CD14-positive monocyte (primary cell): ENCODE data around the gene SLC26A1. TPM values are rescaled to one million over a fixed set of nuclear protein-coding genes. Genes with fewer than 3 reads are reported as not detected.
"Not testable (repeated sequence)": the region's sequence is repeated elsewhere in the genome, so short reads cannot be mapped to it uniquely, and the experiment has no call there.

Experiments used
- DNase-seq, 3 donors: peaks; one replicate each; pipeline ENCODE4 v3.0.0-alpha.2; 2011 to 2022
- H2AFZ ChIP-seq: 2 replicates; pipeline ENCODE4 v1.6.0; 2012; ENCODE audit warnings: mild to moderate bottlenecking, low read depth, low read length, inconsistent platforms; ENCODE audit not compliant: insufficient read depth, poor library complexity, severe bottlenecking
- H3K27ac ChIP-seq, 2 donors: 1 replicate in 1 of 2; 2 replicates in 1 of 2; pipeline ENCODE4 v1.5.1; 2012 to 2013; ENCODE audit warnings: low read length in 2 of 2, control low read depth in 1 of 2, inconsistent platforms in 1 of 2, low read depth in 1 of 2, mild to moderate bottlenecking in 1 of 2
- H3K27me3 ChIP-seq, 2 donors: one replicate each; pipeline versions ENCODE4 v1.6.0 to v1.6.1; 2011 to 2013; ENCODE audit warnings: low read length in 2 of 2; ENCODE audit not compliant: control insufficient read depth in 2 of 2, insufficient read depth in 2 of 2
- H3K36me3 ChIP-seq, 2 donors: replicated peaks in 1 of 2; 1 replicate in 1 of 2; 2 replicates in 1 of 2; pipeline versions ENCODE4 v1.5.1 to v1.6.1; 2012 to 2013; ENCODE audit warnings: low read length in 2 of 2, control low read depth in 1 of 2, inconsistent platforms in 1 of 2, mild to moderate bottlenecking in 1 of 2; ENCODE audit not compliant: insufficient read depth in 2 of 2, control insufficient read depth in 1 of 2
- H3K4me1 ChIP-seq, 2 donors: 1 replicate in 1 of 2; 2 replicates in 1 of 2; pipeline versions ENCODE4 v1.5.1 to v1.6.1; 2012 to 2013; ENCODE audit warnings: low read length in 2 of 2, control low read depth in 1 of 2, inconsistent platforms in 1 of 2, mild to moderate bottlenecking in 1 of 2, moderate library complexity in 1 of 2; ENCODE audit not compliant: insufficient read depth in 2 of 2, control insufficient read depth in 1 of 2
- H3K4me2 ChIP-seq: replicated peaks from 2 replicates; pipeline ENCODE3; 2012; ENCODE audit warnings: low read length, moderate library complexity, mild to moderate bottlenecking; ENCODE audit not compliant: poor library complexity, severe bottlenecking; ENCODE audit errors: extremely low read depth
- H3K4me3 ChIP-seq, 3 experiments: fragments of 200-600 bp in 1 of 3; sonication (generic) in 1 of 3; replicated peaks in 1 of 3; 1 replicate in 2 of 3; 2 replicates in 1 of 3; pipeline ENCODE4 v1.5.1; 2011 to 2013; ENCODE audit warnings: low read length in 3 of 3, mild to moderate bottlenecking in 3 of 3, control low read depth in 2 of 3, low read depth in 2 of 3, inconsistent platforms in 1 of 3, moderate library complexity in 1 of 3
- H3K79me2 ChIP-seq: 2 replicates; pipeline ENCODE4 v1.6.0; 2012; ENCODE audit warnings: mild to moderate bottlenecking, control low read depth, inconsistent platforms, low read length, moderate library complexity; ENCODE audit not compliant: insufficient read depth
- H3K9ac ChIP-seq: 2 replicates; pipeline ENCODE4 v1.6.0; 2017; ENCODE audit warnings: low read length, mild to moderate bottlenecking; ENCODE audit not compliant: insufficient read depth, poor library complexity, severe bottlenecking
- H3K9me3 ChIP-seq, 2 donors: replicated peaks in 1 of 2; 1 replicate in 1 of 2; 2 replicates in 1 of 2; pipeline versions ENCODE4 v1.5.1 to v1.6.1; 2012 to 2013; ENCODE audit warnings: low read length in 2 of 2, control low read depth in 1 of 2; ENCODE audit not compliant: control insufficient read depth in 1 of 2, insufficient read depth in 1 of 2
- H4K20me1 ChIP-seq: 2 replicates; pipeline ENCODE4 v1.6.0; 2012; ENCODE audit warnings: mild to moderate bottlenecking, low read length, control low read depth, moderate library complexity; ENCODE audit not compliant: insufficient read depth
- H3K27ac Mint-ChIP-seq, 7 donors: one replicate each; pipeline ENCODE4 v1.8.0; 2020; ENCODE audit warnings: mild to moderate bottlenecking in 7 of 7, mixed read lengths in 7 of 7, moderate library complexity in 6 of 7, inconsistent platforms in 2 of 7
- H3K27me3 Mint-ChIP-seq, 3 donors: one replicate each; pipeline ENCODE4 v1.8.0; 2021 to 2022; ENCODE audit warnings: low read depth in 3 of 3, mild to moderate bottlenecking in 3 of 3, mixed read lengths in 3 of 3, moderate library complexity in 3 of 3, inconsistent platforms in 1 of 3
- H3K36me3 Mint-ChIP-seq, 2 donors: one replicate each; pipeline ENCODE4 v1.8.0; 2020; ENCODE audit warnings: mixed read lengths in 2 of 2, inconsistent platforms in 1 of 2, mild to moderate bottlenecking in 1 of 2
- H3K4me1 Mint-ChIP-seq: one replicate; pipeline ENCODE4 v1.8.0; 2020; ENCODE audit warnings: mild to moderate bottlenecking, mixed read lengths
- H3K4me3 Mint-ChIP-seq, 2 donors: one replicate each; pipeline ENCODE4 v1.8.0; 2020; ENCODE audit warnings: mild to moderate bottlenecking in 2 of 2, mixed read lengths in 2 of 2, moderate library complexity in 1 of 2
- H3K9me3 Mint-ChIP-seq, 7 donors: one replicate each; pipeline ENCODE4 v1.8.0; 2020 to 2022; ENCODE audit warnings: mixed read lengths in 7 of 7, mild to moderate bottlenecking in 6 of 7, moderate library complexity in 6 of 7, inconsistent platforms in 2 of 7
- CTCF ChIP-seq: fragments of 200-600 bp; IDR thresholded peaks from one replicate; pipeline ENCODE4 v1.8.0; 2022; ENCODE audit warnings: antibody characterized with exemption, mild to moderate bottlenecking
- WGBS: methylation state at CpG from one replicate; pipeline ENCODE4 v1.1.5; 2013; ENCODE audit warnings: missing lambda C conversion rate; ENCODE audit not compliant: insufficient coverage; 5-methylcytosine and 5-hydroxymethylcytosine counted together
- intact Hi-C, 2 donors: fragments of 100-400 bp; cut with micrococcal nuclease; formaldehyde crosslinking; loops; one replicate each; pipeline versions ENCODE4 v1.15.0 to v1.15.1; 2023
- polyA plus RNA-seq, 3 donors: library from polyadenylated mRNA; depleted of rRNA in 1 of 3; unstranded in 2 of 3; stranded (reverse) in 1 of 3; fragments of 300-500 nt in 2 of 3; fragments of >200 nt in 1 of 3; fragmentation: Illumina TruSeq in 2 of 3; gene quantifications; 1 replicate in 2 of 3; 2 replicates in 1 of 3; pipeline ENCODE4 v1.2.3, GENCODE V29; 2012 to 2021

The SLC26A1 gene
- polyA plus RNA-seq, 3 donors, result 0.16 to 0.37 (median 0.18) TPM

GRCh38 chr4:999882-1000425 is 6.8 kb upstream of the SLC26A1 start:
- TF ChIP-seq CTCF, result no peak
- peaks cover 0 to 10% of the 10 kb centered on the region in 2 donors for H3K9me3 ChIP-seq
- H3K4me1 ChIP-seq, result peaks cover 7 to 12% of the 10 kb centered on the region in 2 donors
- no peak for DNase-seq
- Mint-ChIP-seq H3K27ac (no peak overlapping the region), H3K4me3 (peak overlapping the region in 1 of 2 donors; percentile 30), H3K36me3 (no peaks in the 10 kb centered on the region), H3K9me3 (peaks cover 0 to 29% (median 2%) of the 10 kb centered on the region in 7 donors), H3K27me3 (peaks cover 68 to 89% (median 70%) of the 10 kb centered on the region in 3 donors), H3K4me1 (peaks cover 4% of the 10 kb centered on the region)
- no peak overlapping the region for H3K27ac ChIP-seq
- H3K36me3 ChIP-seq, result no peaks in the 10 kb centered on the region
- no peak overlapping the region for H3K4me2 ChIP-seq
- H2AFZ ChIP-seq, result no peak overlapping the region
- no peak overlapping the region for H3K4me3 ChIP-seq
- 59% methylated on average over 8 of the region's 18 CpGs for WGBS
- intact Hi-C loops, result loop anchor here (10.0 kb wide), 1 partner anchor 585 kb away; no protein-coding TSS in a partner anchor
- no peaks in the 10 kb centered on the region for H3K79me2 ChIP-seq
- H3K27me3 ChIP-seq, result peaks cover 24 to 81% of the 10 kb centered on the region in 2 donors
- peaks cover 28% of the 10 kb centered on the region for H4K20me1 ChIP-seq
- H3K9ac ChIP-seq, result no peak overlapping the region

GRCh38 chr4:999240-999863 is 6.1 kb upstream of the SLC26A1 start:
- H3K4me1 Mint-ChIP-seq, H3K36me3 Mint-ChIP-seq, H3K79me2 ChIP-seq, H3K9me3 ChIP-seq, H3K27ac ChIP-seq, H3K4me3 ChIP-seq, intact Hi-C loops, H3K4me2 ChIP-seq, H3K36me3 ChIP-seq, H3K9ac ChIP-seq, H2AFZ ChIP-seq, DNase-seq: not testable (repeated sequence)
- Mint-ChIP-seq H3K27me3 (peaks cover 66 to 83% (median 68%) of the 10 kb centered on the region in 3 donors), H3K27ac (peak overlapping the region in 1 of 7 donors; percentile 57), H3K9me3 (peaks cover 0 to 26% (median 2%) of the 10 kb centered on the region in 7 donors), H3K4me3 (peak overlapping the region in 1 of 2 donors; percentile 68)
- H4K20me1 ChIP-seq, result peaks cover 28% of the 10 kb centered on the region
- 73% methylated on average over 11 of the region's 21 CpGs for WGBS
- peaks cover 7 to 12% of the 10 kb centered on the region in 2 donors for H3K4me1 ChIP-seq
- H3K27me3 ChIP-seq, result peaks cover 24 to 75% of the 10 kb centered on the region in 2 donors
